H1 (cell line): ENCODE data around the gene FOXK1. TPM values are rescaled to one million over a fixed set of nuclear protein-coding genes. Genes with fewer than 3 reads are reported as not detected.

ENCODE experiments used
- TAF7 ChIP-seq: optimal IDR thresholded peaks from 2 replicates; pipeline ENCODE3; 2011; ENCODE audit warnings: low read depth, mild to moderate bottlenecking, inconsistent platforms, low read length, moderate library complexity, borderline replicate concordance
- polyA plus RNA-seq, 7 experiments: library from polyadenylated mRNA; depleted of rRNA in 3 of 7; stranded (reverse) in 5 of 7; unstranded in 2 of 7; fragments of >200 nt in 5 of 7; fragments of 200-250 nt in 2 of 7; gene quantifications; 1 replicate in 5 of 7; 2 replicates in 1 of 7; 4 replicates in 1 of 7; pipeline versions ENCODE4 v1.2.1 to v1.2.3, GENCODE V29; 2011 to 2013; ENCODE audit warnings: missing spikeins in 2 of 7, mixed read lengths in 2 of 7
- total RNA-seq: library from RNA; stranded (reverse); fragmentation: NEBNext Ultra II Directional; extraction: Animal tissue kit (Norgen Biotek cat#: 25700); gene quantifications from 2 replicates; pipeline ENCODE4 v1.2.1, GENCODE V29; 2021
- TF ChIP-seq, protein P1 (sequence below): fragments of 300-600 bp; sonication (generic); IDR thresholded peaks from 2 replicates; pipeline ENCODE4 v1.7.1; 2012; ENCODE audit warnings: low read length, moderate library complexity, mild to moderate bottlenecking, inconsistent platforms; ENCODE audit not compliant: insufficient replicate concordance

The FOXK1 gene
- total and polyA plus RNA-seq, 2 of the 8 experiments (the other 6 are each of a cell fraction or from before 2014, with no cell fraction given): 2.0 to 8.5 TPM

DNA sequence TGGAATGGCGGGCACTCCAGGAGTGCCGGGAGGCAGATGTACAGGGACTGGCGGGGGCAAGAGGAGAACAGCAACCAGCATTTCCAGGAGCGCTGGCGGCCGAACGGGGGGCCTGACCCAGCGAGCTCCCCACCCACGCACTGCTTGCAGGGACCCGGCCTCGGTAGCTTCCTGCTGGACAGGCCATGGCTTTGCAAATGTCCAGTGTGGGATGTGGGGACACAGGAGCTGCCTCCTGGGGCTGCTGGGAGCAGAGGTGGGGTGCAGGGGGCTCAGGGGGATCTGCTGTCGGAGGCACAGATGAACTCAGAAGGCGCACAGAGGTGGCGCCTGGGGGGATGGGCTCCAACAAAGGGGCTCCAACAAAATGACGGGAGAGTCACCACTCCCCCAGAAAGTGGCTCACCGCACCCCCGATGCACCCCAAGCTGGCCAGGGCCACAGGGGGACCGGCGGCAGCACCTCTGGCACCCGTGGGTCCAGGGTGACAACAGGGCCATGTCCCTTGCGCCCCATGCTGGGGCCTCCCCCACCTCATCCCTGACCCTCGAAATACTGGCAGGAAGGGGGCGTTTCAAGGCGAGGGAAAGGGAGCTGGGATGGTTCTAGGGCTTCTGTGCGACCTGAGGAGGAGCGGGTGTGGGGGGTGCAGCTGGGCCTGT is 134.5 kb downstream of the FOXK1 start (continued):
- TF ChIP-seq, protein P1, sequence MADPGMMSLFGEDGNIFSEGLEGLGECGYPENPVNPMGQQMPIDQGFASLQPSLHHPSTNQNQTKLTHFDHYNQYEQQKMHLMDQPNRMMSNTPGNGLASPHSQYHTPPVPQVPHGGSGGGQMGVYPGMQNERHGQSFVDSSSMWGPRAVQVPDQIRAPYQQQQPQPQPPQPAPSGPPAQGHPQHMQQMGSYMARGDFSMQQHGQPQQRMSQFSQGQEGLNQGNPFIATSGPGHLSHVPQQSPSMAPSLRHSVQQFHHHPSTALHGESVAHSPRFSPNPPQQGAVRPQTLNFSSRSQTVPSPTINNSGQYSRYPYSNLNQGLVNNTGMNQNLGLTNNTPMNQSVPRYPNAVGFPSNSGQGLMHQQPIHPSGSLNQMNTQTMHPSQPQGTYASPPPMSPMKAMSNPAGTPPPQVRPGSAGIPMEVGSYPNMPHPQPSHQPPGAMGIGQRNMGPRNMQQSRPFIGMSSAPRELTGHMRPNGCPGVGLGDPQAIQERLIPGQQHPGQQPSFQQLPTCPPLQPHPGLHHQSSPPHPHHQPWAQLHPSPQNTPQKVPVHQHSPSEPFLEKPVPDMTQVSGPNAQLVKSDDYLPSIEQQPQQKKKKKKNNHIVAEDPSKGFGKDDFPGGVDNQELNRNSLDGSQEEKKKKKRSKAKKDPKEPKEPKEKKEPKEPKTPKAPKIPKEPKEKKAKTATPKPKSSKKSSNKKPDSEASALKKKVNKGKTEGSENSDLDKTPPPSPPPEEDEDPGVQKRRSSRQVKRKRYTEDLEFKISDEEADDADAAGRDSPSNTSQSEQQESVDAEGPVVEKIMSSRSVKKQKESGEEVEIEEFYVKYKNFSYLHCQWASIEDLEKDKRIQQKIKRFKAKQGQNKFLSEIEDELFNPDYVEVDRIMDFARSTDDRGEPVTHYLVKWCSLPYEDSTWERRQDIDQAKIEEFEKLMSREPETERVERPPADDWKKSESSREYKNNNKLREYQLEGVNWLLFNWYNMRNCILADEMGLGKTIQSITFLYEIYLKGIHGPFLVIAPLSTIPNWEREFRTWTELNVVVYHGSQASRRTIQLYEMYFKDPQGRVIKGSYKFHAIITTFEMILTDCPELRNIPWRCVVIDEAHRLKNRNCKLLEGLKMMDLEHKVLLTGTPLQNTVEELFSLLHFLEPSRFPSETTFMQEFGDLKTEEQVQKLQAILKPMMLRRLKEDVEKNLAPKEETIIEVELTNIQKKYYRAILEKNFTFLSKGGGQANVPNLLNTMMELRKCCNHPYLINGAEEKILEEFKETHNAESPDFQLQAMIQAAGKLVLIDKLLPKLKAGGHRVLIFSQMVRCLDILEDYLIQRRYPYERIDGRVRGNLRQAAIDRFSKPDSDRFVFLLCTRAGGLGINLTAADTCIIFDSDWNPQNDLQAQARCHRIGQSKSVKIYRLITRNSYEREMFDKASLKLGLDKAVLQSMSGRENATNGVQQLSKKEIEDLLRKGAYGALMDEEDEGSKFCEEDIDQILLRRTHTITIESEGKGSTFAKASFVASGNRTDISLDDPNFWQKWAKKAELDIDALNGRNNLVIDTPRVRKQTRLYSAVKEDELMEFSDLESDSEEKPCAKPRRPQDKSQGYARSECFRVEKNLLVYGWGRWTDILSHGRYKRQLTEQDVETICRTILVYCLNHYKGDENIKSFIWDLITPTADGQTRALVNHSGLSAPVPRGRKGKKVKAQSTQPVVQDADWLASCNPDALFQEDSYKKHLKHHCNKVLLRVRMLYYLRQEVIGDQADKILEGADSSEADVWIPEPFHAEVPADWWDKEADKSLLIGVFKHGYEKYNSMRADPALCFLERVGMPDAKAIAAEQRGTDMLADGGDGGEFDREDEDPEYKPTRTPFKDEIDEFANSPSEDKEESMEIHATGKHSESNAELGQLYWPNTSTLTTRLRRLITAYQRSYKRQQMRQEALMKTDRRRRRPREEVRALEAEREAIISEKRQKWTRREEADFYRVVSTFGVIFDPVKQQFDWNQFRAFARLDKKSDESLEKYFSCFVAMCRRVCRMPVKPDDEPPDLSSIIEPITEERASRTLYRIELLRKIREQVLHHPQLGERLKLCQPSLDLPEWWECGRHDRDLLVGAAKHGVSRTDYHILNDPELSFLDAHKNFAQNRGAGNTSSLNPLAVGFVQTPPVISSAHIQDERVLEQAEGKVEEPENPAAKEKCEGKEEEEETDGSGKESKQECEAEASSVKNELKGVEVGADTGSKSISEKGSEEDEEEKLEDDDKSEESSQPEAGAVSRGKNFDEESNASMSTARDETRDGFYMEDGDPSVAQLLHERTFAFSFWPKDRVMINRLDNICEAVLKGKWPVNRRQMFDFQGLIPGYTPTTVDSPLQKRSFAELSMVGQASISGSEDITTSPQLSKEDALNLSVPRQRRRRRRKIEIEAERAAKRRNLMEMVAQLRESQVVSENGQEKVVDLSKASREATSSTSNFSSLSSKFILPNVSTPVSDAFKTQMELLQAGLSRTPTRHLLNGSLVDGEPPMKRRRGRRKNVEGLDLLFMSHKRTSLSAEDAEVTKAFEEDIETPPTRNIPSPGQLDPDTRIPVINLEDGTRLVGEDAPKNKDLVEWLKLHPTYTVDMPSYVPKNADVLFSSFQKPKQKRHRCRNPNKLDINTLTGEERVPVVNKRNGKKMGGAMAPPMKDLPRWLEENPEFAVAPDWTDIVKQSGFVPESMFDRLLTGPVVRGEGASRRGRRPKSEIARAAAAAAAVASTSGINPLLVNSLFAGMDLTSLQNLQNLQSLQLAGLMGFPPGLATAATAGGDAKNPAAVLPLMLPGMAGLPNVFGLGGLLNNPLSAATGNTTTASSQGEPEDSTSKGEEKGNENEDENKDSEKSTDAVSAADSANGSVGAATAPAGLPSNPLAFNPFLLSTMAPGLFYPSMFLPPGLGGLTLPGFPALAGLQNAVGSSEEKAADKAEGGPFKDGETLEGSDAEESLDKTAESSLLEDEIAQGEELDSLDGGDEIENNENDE: no peak
- TF ChIP-seq TAF7: no peak
